Chondrocyte (in vitro differentiated cells): ENCODE results near the gene STK4. TPM values are rescaled to one million over a fixed set of nuclear protein-coding genes. Genes with fewer than 3 reads are reported as not detected.
A peak's percentile ranks its signal among the peaks of the same experiment; 100 is the strongest.

Source experiments
- DNase-seq: peaks from one replicate; pipeline ENCODE4 v3.0.0; 2021; ENCODE audit warnings: mixed read lengths, low spot score
- H3K27ac Mint-ChIP-seq: one replicate; pipeline ENCODE4 v1.8.0; 2021; ENCODE audit warnings: mild to moderate bottlenecking, moderate library complexity, mixed read lengths; ENCODE audit not compliant: unreplicated experiment
- H3K27me3 Mint-ChIP-seq: 2 replicates; pipeline ENCODE4 v1.8.0; 2021; ENCODE audit warnings: low read depth, mixed read lengths
- H3K36me3 Mint-ChIP-seq: 2 replicates; pipeline ENCODE4 v1.8.0; 2021; ENCODE audit warnings: low read depth, mixed read lengths
- H3K4me1 Mint-ChIP-seq: 2 replicates; pipeline ENCODE4 v1.8.0; 2021; ENCODE audit warnings: low read depth, mild to moderate bottlenecking, mixed read lengths
- H3K4me3 Mint-ChIP-seq: one replicate; pipeline ENCODE4 v1.8.0; 2021; ENCODE audit warnings: mild to moderate bottlenecking, moderate library complexity, mixed read lengths; ENCODE audit not compliant: unreplicated experiment
- H3K9me3 Mint-ChIP-seq: 2 replicates; pipeline ENCODE4 v1.8.0; 2021; ENCODE audit warnings: low read depth, mixed read lengths
- total RNA-seq: library from RNA; stranded (reverse); gene quantifications from 3 replicates; pipeline ENCODE4 v1.2.1, GENCODE V29; 2021
- TF ChIP-seq, protein P1 (sequence below): fragments of 200-600 bp; sonication (generic); IDR thresholded peaks from 2 replicates; pipeline ENCODE4 v1.5.0; 2021; ENCODE audit warnings: antibody characterized with exemption, mild to moderate bottlenecking, moderate library complexity

STK4 gene
- total RNA-seq, 1 donor from 2014 or later, result 23.4 TPM

DNA sequence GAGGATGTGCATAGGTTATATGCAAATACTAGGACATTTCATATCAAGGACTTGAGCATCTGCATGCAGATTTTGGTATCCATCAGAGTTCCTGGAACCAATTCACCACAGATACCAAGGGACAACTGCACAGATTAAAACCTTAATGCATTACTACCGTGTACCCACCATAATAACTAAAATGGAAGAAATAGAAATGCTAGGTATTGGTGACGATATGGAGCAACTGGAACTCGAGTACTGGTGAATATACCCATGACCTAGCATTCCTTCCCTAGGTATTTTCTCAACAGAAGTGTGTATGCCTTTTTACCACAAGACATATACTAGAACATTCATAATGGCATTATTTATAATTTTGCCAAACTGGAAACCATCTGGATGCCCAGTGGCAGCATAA, 116.2 kb downstream of the STK4 start:
- Mint-ChIP-seq H3K27ac (no peak overlapping the region), H3K36me3 (peaks cover 20% of the 10 kb centered on the region), H3K9me3 (peaks cover 3% of the 10 kb centered on the region), H3K27me3 (no peaks in the 10 kb centered on the region), H3K4me1 (peaks cover 5% of the 10 kb centered on the region), H3K4me3 (no peak overlapping the region)
- TF ChIP-seq, protein P1, sequence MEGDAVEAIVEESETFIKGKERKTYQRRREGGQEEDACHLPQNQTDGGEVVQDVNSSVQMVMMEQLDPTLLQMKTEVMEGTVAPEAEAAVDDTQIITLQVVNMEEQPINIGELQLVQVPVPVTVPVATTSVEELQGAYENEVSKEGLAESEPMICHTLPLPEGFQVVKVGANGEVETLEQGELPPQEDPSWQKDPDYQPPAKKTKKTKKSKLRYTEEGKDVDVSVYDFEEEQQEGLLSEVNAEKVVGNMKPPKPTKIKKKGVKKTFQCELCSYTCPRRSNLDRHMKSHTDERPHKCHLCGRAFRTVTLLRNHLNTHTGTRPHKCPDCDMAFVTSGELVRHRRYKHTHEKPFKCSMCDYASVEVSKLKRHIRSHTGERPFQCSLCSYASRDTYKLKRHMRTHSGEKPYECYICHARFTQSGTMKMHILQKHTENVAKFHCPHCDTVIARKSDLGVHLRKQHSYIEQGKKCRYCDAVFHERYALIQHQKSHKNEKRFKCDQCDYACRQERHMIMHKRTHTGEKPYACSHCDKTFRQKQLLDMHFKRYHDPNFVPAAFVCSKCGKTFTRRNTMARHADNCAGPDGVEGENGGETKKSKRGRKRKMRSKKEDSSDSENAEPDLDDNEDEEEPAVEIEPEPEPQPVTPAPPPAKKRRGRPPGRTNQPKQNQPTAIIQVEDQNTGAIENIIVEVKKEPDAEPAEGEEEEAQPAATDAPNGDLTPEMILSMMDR, result no peak
- DNase-seq, result no peak

DNA sequence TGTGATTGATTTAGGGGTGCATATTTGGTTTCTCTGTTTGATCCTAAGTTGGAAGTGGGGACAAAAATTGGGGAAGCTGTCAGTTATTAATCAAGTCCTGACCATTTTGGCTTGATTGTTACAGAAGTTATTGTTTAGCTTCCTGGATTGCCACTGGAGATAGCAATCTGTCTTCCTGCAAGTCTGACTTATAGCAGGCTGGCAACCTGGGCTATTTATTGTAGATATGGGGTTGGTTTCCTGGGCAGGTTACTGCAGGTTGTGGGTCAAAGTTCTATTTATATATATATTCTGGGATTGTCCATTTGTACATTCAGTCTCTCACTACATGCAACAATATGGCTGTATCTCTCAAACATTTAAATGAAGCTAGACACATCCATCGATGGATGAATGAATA, 116.8 kb downstream of the STK4 start:
- no peaks in the 10 kb centered on the region for H3K27me3 Mint-ChIP-seq
- DNase-seq, result no peak
- H3K36me3 Mint-ChIP-seq, result peaks cover 20% of the 10 kb centered on the region
- peaks cover 3% of the 10 kb centered on the region for H3K9me3 Mint-ChIP-seq
- H3K4me3 Mint-ChIP-seq, result no peak overlapping the region
- TF ChIP-seq, protein P1, result no peak
- peaks cover 12% of the 10 kb centered on the region for H3K4me1 Mint-ChIP-seq
- H3K27ac Mint-ChIP-seq, result no peak overlapping the region

DNA sequence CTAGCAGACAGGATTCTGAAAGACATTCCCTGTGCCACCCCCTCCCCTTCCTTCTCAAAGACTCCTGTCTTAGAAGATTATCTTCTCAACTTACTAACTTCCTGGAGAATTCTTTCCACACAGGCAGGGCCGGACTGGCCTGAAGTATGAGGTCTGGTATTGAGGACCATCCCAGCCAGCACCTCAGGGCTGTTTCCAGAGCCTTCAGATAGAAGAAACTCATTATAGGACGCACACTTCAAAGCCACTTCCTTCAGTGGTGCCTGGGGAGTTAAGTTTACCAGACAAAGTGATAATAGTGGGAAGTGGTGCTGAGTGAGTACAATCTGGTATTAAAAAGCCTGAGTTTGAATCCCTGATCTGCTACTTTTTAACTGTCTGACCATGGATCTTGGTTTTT, 119.0 kb downstream of the STK4 start:
- peaks cover 3% of the 10 kb centered on the region for H3K9me3 Mint-ChIP-seq
- H3K4me3 Mint-ChIP-seq, result no peak overlapping the region
- DNase-seq, result no peak
- H3K4me1 Mint-ChIP-seq, result peaks cover 25% of the 10 kb centered on the region
- TF ChIP-seq, protein P1, result no peak
- H3K27ac Mint-ChIP-seq, result no peak overlapping the region
- no peaks in the 10 kb centered on the region for H3K27me3 Mint-ChIP-seq
- H3K36me3 Mint-ChIP-seq, result peaks cover 11% of the 10 kb centered on the region

DNA sequence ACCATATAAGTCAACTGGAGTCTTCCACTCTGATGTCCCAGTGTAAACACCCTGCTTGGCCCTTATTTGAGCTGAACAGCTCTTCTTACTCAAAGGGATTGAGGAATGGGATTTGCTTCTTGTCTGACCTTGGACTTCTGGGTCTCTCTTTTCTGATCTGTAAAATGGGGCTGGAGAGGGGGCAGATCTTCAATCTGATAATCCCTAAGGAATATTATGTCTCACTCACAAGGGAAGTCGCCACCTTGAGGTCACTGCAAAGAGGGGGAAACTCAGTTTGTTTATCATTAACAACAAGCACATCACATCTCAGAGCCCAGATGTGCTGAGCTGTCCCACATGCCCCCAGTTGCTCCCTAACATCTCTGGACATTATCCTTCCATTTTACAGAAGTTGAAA, 119.6 kb downstream of the STK4 start:
- Mint-ChIP-seq H3K4me3 (no peak overlapping the region), H3K9me3 (peaks cover 3% of the 10 kb centered on the region), H3K27ac (no peak overlapping the region), H3K4me1 (peaks cover 31% of the 10 kb centered on the region), H3K27me3 (no peaks in the 10 kb centered on the region), H3K36me3 (peaks cover 11% of the 10 kb centered on the region)
- TF ChIP-seq, protein P1, result no peak
- no peak for DNase-seq

DNA sequence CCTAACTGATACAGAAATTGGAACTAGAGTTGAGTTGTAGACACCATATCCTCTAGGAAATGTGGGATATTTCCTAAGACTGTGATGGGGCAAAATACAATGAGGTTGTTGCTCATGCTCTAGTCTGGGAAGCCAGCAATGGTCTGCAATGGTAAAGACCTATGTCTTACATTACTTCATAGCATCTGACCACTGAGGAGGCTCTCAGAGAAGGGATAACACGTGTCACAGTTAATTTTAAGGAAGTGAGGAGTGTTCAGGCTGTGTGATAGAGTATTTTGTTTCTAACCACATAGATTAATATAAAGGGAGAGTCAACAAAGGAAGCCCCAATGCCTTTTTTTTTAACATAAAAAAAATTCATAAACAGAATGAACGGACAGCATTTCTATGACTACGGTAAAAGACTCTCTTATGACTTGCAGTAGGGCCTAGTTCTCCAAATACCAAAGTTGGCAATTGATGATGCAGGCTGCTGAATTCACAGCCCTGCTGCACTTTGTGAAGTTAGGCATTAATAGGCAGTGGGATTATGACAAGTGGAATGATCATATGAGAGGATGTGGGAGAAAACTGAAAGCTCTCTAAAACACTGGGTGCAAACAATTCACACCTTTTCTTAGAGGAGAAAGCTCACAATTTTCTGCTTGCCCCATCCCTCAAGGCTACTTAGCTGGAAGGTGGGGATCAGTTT, 120.9 kb downstream of the STK4 start:
- Mint-ChIP-seq H3K36me3 (peaks cover 7% of the 10 kb centered on the region), H3K9me3 (peaks cover 3% of the 10 kb centered on the region), H3K4me1 (peaks cover 35% of the 10 kb centered on the region), H3K27ac (peak overlapping the region; percentile 90), H3K27me3 (no peaks in the 10 kb centered on the region), H3K4me3 (no peak overlapping the region)
- no peak for DNase-seq
- TF ChIP-seq, protein P1, result no peak
